Gastroesophageal sphincter (tissue), 3 donors: ENCODE results near the gene RNF11.

Experiments
- CTCF ChIP-seq, 4 experiments: fragments of 200-600 bp in 2 of 4; fragments of 450-650 bp in 2 of 4; sonication (generic) in 1 of 4; IDR thresholded peaks; one replicate each; pipeline ENCODE4 v1.5.1; 2017 to 2019; ENCODE audit warnings: antibody characterized with exemption in 4 of 4, mild to moderate bottlenecking in 2 of 4, moderate library complexity in 2 of 4
- POLR2A ChIP-seq, 2 donors: fragments of 450-650 bp; IDR thresholded peaks; one replicate each; pipeline ENCODE4 v1.6.1; 2017; ENCODE audit warnings: antibody characterized with exemption in 2 of 2, mild to moderate bottlenecking in 2 of 2, moderate library complexity in 1 of 2

GRCh38 chr1:51203121-51203873 lies 32.8 kb upstream of the RNF11 start:
- no peak for TF ChIP-seq CTCF (IDR thresholded peaks at IDR 0.05)
- TF ChIP-seq POLR2A (IDR thresholded peaks at IDR 0.05), result no peak
